Liver (tissue), 9 donors: ENCODE data around the gene AKR1B1. TPM values are rescaled to one million over a fixed set of nuclear protein-coding genes. Genes with fewer than 3 reads are reported as not detected.

Experiments
- DNase-seq: peaks from one replicate; pipeline ENCODE4 v3.0.0-alpha.2; 2017; ENCODE audit warnings: low spot score
- H3K27ac ChIP-seq, 2 donors: one replicate each; pipeline ENCODE4 v1.7.0; 2013; ENCODE audit warnings: inconsistent platforms in 2 of 2, low read length in 2 of 2, control low read depth in 1 of 2, low read depth in 1 of 2, mild to moderate bottlenecking in 1 of 2
- H3K27me3 ChIP-seq, 4 donors: one replicate each; pipeline versions ENCODE4 v1.6.1 to v1.7.0; 2013; ENCODE audit warnings: low read length in 3 of 4, inconsistent platforms in 1 of 4, mild to moderate bottlenecking in 1 of 4, moderate library complexity in 1 of 4; ENCODE audit not compliant: control insufficient read depth in 4 of 4, insufficient read depth in 4 of 4
- H3K36me3 ChIP-seq, 4 donors: one replicate each; pipeline versions ENCODE4 v1.6.1 to v1.7.0; 2013; ENCODE audit warnings: low read length in 3 of 4, mild to moderate bottlenecking in 3 of 4, low read depth in 1 of 4, moderate library complexity in 1 of 4; ENCODE audit not compliant: control insufficient read depth in 4 of 4, insufficient read depth in 3 of 4
- H3K4me1 ChIP-seq, 4 donors: one replicate each; pipeline versions ENCODE4 v1.6.1 to v1.7.0; 2013; ENCODE audit warnings: low read length in 3 of 4, mild to moderate bottlenecking in 3 of 4, moderate library complexity in 1 of 4; ENCODE audit not compliant: control insufficient read depth in 4 of 4, insufficient read depth in 4 of 4
- H3K4me3 ChIP-seq, 3 donors: one replicate each; pipeline versions ENCODE4 v1.6.1 to v1.7.0; 2013; ENCODE audit warnings: low read length in 3 of 3, control low read depth in 1 of 3, low read depth in 1 of 3, mild to moderate bottlenecking in 1 of 3
- H3K9ac ChIP-seq, 2 donors: one replicate each; pipeline ENCODE4 v1.7.0; 2013; ENCODE audit warnings: low read length in 2 of 2, mild to moderate bottlenecking in 2 of 2, moderate library complexity in 2 of 2, control low read depth in 1 of 2, low read depth in 1 of 2
- H3K9me3 ChIP-seq, 4 donors: one replicate each; pipeline versions ENCODE4 v1.6.1 to v1.7.0; 2013; ENCODE audit warnings: low read length in 3 of 4; ENCODE audit not compliant: control insufficient read depth in 4 of 4
- EGR1 ChIP-seq, 2 donors: IDR thresholded peaks; 2 replicates each; pipeline ENCODE4 v1.6.1; 2016 to 2018; ENCODE audit warnings: antibody characterized with exemption in 2 of 2, low read depth in 2 of 2
- FOXA1 ChIP-seq: IDR thresholded peaks from 2 replicates; pipeline ENCODE4 v1.6.1; 2016; ENCODE audit warnings: antibody characterized with exemption
- FOXA2 ChIP-seq: IDR thresholded peaks from 2 replicates; pipeline ENCODE4 v1.6.1; 2016; ENCODE audit warnings: antibody characterized with exemption
- GABPA ChIP-seq, 2 donors: IDR thresholded peaks in 1 of 2; conservative IDR thresholded peaks in 1 of 2; 2 replicates each; pipeline ENCODE4 v1.6.1; 2016; ENCODE audit warnings: antibody characterized with exemption in 2 of 2, mild to moderate bottlenecking in 1 of 2, moderate library complexity in 1 of 2
- HNF4A ChIP-seq, 2 donors: conservative IDR thresholded peaks; 2 replicates each; pipeline ENCODE4 v1.6.1; 2016; ENCODE audit warnings: antibody characterized with exemption in 2 of 2, mild to moderate bottlenecking in 2 of 2
- HNF4G ChIP-seq: IDR thresholded peaks from 2 replicates; pipeline ENCODE4 v1.6.1; 2016; ENCODE audit warnings: antibody characterized with exemption
- JUND ChIP-seq, 2 donors: IDR thresholded peaks; 2 replicates each; pipeline ENCODE4 v1.6.1; 2016; ENCODE audit warnings: antibody characterized with exemption in 2 of 2
- NR2F2 ChIP-seq: IDR thresholded peaks from 2 replicates; pipeline ENCODE4 v1.6.1; 2016; ENCODE audit warnings: antibody characterized with exemption
- RAD21 ChIP-seq, 2 donors: IDR thresholded peaks; 2 replicates each; pipeline ENCODE4 v1.6.1; 2016; ENCODE audit warnings: antibody characterized with exemption in 2 of 2, mild to moderate bottlenecking in 2 of 2
- RXRA ChIP-seq, 2 donors: IDR thresholded peaks; 2 replicates each; pipeline ENCODE4 v1.6.1; 2017 to 2018; ENCODE audit warnings: antibody characterized with exemption in 2 of 2, mild to moderate bottlenecking in 1 of 2
- SP1 ChIP-seq: IDR thresholded peaks from 2 replicates; pipeline ENCODE4 v1.6.1; 2018; ENCODE audit warnings: antibody characterized with exemption, mild to moderate bottlenecking
- TAF1 ChIP-seq: conservative IDR thresholded peaks from 2 replicates; pipeline ENCODE4 v1.6.1; 2016; ENCODE audit warnings: antibody characterized with exemption, mild to moderate bottlenecking
- YY1 ChIP-seq: IDR thresholded peaks from 2 replicates; pipeline ENCODE4 v1.6.1; 2016; ENCODE audit warnings: antibody characterized with exemption, mild to moderate bottlenecking
- WGBS: extraction: QIAGEN DNeasy Blood & Tissue Kit; methylation state at CpG from one replicate; pipeline ENCODE4 v1.1.7; 2013; 5-methylcytosine and 5-hydroxymethylcytosine counted together
- polyA plus RNA-seq, 2 donors: library from polyadenylated mRNA; stranded (reverse) in 1 of 2; unstranded in 1 of 2; fragments of 200-250 nt in 1 of 2; fragments of >200 nt in 1 of 2; fragmentation: Nextera tagmentation in 1 of 2; extraction: Ambion mirVana in 1 of 2; gene quantifications; one replicate each; pipeline versions ENCODE4 v1.2.1 to v1.2.3, GENCODE V29; 2013 to 2015
- total RNA-seq, 2 donors: library from RNA; depleted of rRNA; stranded (reverse); fragments of >200 nt; gene quantifications; one replicate each; pipeline ENCODE4 v1.2.3, GENCODE V29; 2014
- TF ChIP-seq, protein P1 (sequence below): fragments of 150-350 bp; IDR thresholded peaks from 2 replicates; pipeline ENCODE4 v1.5.1; 2017; ENCODE audit warnings: improper control_type of control experiment, low read depth, low read length; ENCODE audit not compliant: missing input control
- TF ChIP-seq, protein P2 (sequence below): IDR thresholded peaks from 2 replicates; pipeline ENCODE4 v1.6.1; 2016; ENCODE audit warnings: antibody characterized with exemption
- TF ChIP-seq, protein P3 (sequence below): IDR thresholded peaks from 2 replicates; pipeline ENCODE4 v1.6.1; 2016; ENCODE audit warnings: antibody characterized with exemption, mild to moderate bottlenecking
- TF ChIP-seq, protein P4 (sequence below): IDR thresholded peaks from 2 replicates; pipeline ENCODE4 v1.6.1; 2016; ENCODE audit warnings: antibody characterized with exemption
- TF ChIP-seq, protein P5 (sequence below): IDR thresholded peaks from 2 replicates; pipeline ENCODE4 v1.6.1; 2016; ENCODE audit warnings: antibody characterized with exemption
- donor health status: healthy.
- donor health status: healthy.
- donor health status: healthy.
- donor health status: healthy.
- donor health status: healthy.

The AKR1B1 gene
- total and polyA plus RNA-seq, 4 donors, result 10.8 to 12.6 (median 11.6) TPM

DNA sequence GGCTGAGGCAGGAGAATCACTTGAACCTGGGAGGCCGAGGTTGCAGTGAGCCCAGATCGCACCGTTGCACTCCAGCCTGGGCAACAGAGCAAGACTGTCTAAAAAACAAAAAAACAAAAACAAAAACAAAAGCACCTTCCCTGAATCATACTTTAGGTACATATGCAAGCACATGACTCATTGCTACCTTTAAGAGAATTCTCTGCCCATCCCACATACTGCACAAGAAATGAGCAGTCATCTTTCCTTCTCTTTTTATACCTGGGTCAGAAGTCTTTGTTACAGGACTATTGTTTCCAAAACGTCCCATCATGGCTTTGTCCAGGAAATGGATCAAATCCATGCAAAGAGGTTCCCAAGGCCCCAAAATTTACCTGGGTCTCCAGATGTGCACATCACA lies 47.0 kb upstream of the AKR1B1 start:
- H3K9me3 ChIP-seq, result no peaks in the 10 kb centered on the region
- TF ChIP-seq, protein P1, sequence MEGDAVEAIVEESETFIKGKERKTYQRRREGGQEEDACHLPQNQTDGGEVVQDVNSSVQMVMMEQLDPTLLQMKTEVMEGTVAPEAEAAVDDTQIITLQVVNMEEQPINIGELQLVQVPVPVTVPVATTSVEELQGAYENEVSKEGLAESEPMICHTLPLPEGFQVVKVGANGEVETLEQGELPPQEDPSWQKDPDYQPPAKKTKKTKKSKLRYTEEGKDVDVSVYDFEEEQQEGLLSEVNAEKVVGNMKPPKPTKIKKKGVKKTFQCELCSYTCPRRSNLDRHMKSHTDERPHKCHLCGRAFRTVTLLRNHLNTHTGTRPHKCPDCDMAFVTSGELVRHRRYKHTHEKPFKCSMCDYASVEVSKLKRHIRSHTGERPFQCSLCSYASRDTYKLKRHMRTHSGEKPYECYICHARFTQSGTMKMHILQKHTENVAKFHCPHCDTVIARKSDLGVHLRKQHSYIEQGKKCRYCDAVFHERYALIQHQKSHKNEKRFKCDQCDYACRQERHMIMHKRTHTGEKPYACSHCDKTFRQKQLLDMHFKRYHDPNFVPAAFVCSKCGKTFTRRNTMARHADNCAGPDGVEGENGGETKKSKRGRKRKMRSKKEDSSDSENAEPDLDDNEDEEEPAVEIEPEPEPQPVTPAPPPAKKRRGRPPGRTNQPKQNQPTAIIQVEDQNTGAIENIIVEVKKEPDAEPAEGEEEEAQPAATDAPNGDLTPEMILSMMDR, result no peak
- TF ChIP-seq, protein P2, sequence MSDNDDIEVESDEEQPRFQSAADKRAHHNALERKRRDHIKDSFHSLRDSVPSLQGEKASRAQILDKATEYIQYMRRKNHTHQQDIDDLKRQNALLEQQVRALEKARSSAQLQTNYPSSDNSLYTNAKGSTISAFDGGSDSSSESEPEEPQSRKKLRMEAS, result no peak
- TF ChIP-seq EGR1 (IDR thresholded peaks at IDR 0.05; ENCODE audit: low read depth in 2 of 2), result no peak
- TF ChIP-seq, protein P3, sequence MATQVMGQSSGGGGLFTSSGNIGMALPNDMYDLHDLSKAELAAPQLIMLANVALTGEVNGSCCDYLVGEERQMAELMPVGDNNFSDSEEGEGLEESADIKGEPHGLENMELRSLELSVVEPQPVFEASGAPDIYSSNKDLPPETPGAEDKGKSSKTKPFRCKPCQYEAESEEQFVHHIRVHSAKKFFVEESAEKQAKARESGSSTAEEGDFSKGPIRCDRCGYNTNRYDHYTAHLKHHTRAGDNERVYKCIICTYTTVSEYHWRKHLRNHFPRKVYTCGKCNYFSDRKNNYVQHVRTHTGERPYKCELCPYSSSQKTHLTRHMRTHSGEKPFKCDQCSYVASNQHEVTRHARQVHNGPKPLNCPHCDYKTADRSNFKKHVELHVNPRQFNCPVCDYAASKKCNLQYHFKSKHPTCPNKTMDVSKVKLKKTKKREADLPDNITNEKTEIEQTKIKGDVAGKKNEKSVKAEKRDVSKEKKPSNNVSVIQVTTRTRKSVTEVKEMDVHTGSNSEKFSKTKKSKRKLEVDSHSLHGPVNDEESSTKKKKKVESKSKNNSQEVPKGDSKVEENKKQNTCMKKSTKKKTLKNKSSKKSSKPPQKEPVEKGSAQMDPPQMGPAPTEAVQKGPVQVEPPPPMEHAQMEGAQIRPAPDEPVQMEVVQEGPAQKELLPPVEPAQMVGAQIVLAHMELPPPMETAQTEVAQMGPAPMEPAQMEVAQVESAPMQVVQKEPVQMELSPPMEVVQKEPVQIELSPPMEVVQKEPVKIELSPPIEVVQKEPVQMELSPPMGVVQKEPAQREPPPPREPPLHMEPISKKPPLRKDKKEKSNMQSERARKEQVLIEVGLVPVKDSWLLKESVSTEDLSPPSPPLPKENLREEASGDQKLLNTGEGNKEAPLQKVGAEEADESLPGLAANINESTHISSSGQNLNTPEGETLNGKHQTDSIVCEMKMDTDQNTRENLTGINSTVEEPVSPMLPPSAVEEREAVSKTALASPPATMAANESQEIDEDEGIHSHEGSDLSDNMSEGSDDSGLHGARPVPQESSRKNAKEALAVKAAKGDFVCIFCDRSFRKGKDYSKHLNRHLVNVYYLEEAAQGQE, result no peak
- no peak for TF ChIP-seq SP1
- no peak for TF ChIP-seq HNF4G
- TF ChIP-seq YY1, result no peak
- no peak for TF ChIP-seq FOXA2
- no peak for TF ChIP-seq RAD21 (IDR thresholded peaks at IDR 0.05)
- TF ChIP-seq, protein P4, sequence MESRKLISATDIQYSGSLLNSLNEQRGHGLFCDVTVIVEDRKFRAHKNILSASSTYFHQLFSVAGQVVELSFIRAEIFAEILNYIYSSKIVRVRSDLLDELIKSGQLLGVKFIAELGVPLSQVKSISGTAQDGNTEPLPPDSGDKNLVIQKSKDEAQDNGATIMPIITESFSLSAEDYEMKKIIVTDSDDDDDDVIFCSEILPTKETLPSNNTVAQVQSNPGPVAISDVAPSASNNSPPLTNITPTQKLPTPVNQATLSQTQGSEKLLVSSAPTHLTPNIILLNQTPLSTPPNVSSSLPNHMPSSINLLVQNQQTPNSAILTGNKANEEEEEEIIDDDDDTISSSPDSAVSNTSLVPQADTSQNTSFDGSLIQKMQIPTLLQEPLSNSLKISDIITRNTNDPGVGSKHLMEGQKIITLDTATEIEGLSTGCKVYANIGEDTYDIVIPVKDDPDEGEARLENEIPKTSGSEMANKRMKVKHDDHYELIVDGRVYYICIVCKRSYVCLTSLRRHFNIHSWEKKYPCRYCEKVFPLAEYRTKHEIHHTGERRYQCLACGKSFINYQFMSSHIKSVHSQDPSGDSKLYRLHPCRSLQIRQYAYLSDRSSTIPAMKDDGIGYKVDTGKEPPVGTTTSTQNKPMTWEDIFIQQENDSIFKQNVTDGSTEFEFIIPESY, result no peak
- TF ChIP-seq FOXA1, result no peak
- TF ChIP-seq JUND (IDR thresholded peaks at IDR 0.05), result no peak
- TF ChIP-seq RXRA (IDR thresholded peaks at IDR 0.05), result no peak
- no peak for TF ChIP-seq NR2F2
- no peaks in the 10 kb centered on the region for H3K4me1 ChIP-seq
- H3K9ac ChIP-seq, result no peak overlapping the region
- no peak for DNase-seq
- no peak overlapping the region for H3K27ac ChIP-seq
- no peak overlapping the region for H3K4me3 ChIP-seq
- no peaks in the 10 kb centered on the region for H3K36me3 ChIP-seq
- no peaks in the 10 kb centered on the region for H3K27me3 ChIP-seq
- WGBS, result 85% methylated on average over 4 of the region's 4 CpGs

DNA sequence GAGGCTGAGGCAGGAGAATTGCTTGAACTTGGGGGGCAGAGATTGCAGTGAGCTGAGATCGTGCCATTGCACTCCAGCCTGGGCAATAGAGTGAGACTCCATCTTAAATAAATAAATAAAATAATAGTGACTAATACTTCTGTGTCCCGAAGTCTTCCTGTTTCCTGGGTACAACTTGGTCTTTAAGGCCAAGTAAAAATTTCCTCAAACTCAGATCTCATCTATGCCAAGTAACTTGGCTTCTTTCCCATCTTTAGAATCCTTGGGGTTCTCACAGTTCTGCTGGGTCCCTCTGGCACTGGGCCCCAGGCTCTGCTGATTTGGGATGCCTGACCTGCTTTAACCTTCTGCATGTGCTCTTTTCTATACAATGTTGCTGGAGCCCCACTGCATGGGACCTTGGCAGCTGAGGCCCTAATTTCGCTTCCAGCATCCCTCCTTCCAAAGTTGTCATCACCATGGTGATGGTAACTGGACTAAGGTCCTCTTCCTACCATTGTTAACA lies 45.8 kb upstream of the AKR1B1 start:
- 87% methylated on average over 3 of the region's 3 CpGs for WGBS
- Histone ChIP-seq H3K36me3 (no peaks in the 10 kb centered on the region), H3K4me1 (no peaks in the 10 kb centered on the region), H3K27me3 (peaks cover 0 to 2% (median 0%) of the 10 kb centered on the region in 4 donors), H3K9me3 (no peaks in the 10 kb centered on the region), H3K27ac (no peak overlapping the region), H3K9ac (no peak overlapping the region), H3K4me3 (no peak overlapping the region)
- DNase-seq, result no peak
- TF ChIP-seq, protein P3, result no peak
- TF ChIP-seq, protein P4, result no peak
- no peak for TF ChIP-seq NR2F2
- no peak for TF ChIP-seq GABPA (IDR thresholded peaks at IDR 0.05 in 1 of 2, conservative IDR thresholded peaks at IDR 0.05 in 1 of 2)
- TF ChIP-seq, protein P5, sequence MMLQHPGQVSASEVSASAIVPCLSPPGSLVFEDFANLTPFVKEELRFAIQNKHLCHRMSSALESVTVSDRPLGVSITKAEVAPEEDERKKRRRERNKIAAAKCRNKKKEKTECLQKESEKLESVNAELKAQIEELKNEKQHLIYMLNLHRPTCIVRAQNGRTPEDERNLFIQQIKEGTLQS, result no peak
- no peak for TF ChIP-seq HNF4A (conservative IDR thresholded peaks at IDR 0.05)
- no peak for TF ChIP-seq SP1
- TF ChIP-seq EGR1 (IDR thresholded peaks at IDR 0.05; ENCODE audit: low read depth in 2 of 2), result no peak
- TF ChIP-seq FOXA2, result no peak
- no peak for TF ChIP-seq JUND (IDR thresholded peaks at IDR 0.05)
- TF ChIP-seq, protein P2, result no peak
- TF ChIP-seq YY1, result no peak
- TF ChIP-seq TAF1, result no peak
